ENCODE data around the gene OVOL1. TPM values are rescaled to one million over a fixed set of nuclear protein-coding genes. Genes with fewer than 3 reads are reported as not detected.

Gene OVOL1
- total RNA-seq, 1 experiment from 2014 or later, result not detected

DNA sequence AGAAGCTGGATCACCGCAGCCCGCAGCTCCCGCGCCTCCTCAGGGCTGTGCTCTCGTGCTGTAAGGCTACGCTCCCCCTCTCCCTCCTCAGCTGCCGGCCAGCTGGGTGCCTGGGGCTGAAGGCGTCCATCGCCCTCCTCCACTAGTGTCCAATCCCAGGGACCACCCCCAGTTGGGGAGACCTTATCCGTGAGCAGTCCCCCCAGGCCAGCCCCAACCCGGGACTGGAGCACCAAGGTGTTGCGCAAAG, 7.3 kb upstream of the OVOL1 start:
- Mint-ChIP-seq H3K9me3 (ENCODE audit: unreplicated experiment) (no peaks in the 10 kb centered on the region), H3K27me3 (ENCODE audit: insufficient read depth, unreplicated experiment) (no peaks in the 10 kb centered on the region), H3K36me3 (ENCODE audit: insufficient read depth, unreplicated experiment) (peaks cover 9% of the 10 kb centered on the region), H3K27ac (ENCODE audit: low read depth, unreplicated experiment) (peak overlapping the region; percentile 93), H3K4me1 (ENCODE audit: insufficient read depth, unreplicated experiment) (no peaks in the 10 kb centered on the region), H3K4me3 (ENCODE audit: unreplicated experiment) (peak overlapping the region; percentile 96)
- no peak for DNase-seq (ENCODE audit: unreplicated experiment)
- POLR2A ChIA-PET, result interaction anchor here (0.5 to 3.5 kb wide), 15 partner anchors 9 to 936 kb away, joined by 3 to 39 read pairs (median 8); partner anchors contain the start of genes CFL1, KAT5, MAP3K11 and RNASEH2C
- no TSS peak for BruUV-seq (replicated peaks)
- TF ChIP-seq, protein P1, sequence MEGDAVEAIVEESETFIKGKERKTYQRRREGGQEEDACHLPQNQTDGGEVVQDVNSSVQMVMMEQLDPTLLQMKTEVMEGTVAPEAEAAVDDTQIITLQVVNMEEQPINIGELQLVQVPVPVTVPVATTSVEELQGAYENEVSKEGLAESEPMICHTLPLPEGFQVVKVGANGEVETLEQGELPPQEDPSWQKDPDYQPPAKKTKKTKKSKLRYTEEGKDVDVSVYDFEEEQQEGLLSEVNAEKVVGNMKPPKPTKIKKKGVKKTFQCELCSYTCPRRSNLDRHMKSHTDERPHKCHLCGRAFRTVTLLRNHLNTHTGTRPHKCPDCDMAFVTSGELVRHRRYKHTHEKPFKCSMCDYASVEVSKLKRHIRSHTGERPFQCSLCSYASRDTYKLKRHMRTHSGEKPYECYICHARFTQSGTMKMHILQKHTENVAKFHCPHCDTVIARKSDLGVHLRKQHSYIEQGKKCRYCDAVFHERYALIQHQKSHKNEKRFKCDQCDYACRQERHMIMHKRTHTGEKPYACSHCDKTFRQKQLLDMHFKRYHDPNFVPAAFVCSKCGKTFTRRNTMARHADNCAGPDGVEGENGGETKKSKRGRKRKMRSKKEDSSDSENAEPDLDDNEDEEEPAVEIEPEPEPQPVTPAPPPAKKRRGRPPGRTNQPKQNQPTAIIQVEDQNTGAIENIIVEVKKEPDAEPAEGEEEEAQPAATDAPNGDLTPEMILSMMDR (IDR thresholded peaks at IDR 0.05; ENCODE audit: unreplicated experiment), result no peak
- intact Hi-C loops (cut with micrococcal nuclease), result no loop called here
- CTCF ChIA-PET, result interaction anchor here (0.5 to 8.8 kb wide), 40 partner anchors 9 to 609 kb away, joined by 3 to 98 read pairs (median 5); partner anchors contain the start of genes FIBP and KAT5

GRCh38 chr11:65779919-65780769, 6.7 kb upstream of the OVOL1 start:
- CTCF ChIA-PET, result interaction anchor here (0.5 to 8.8 kb wide), 45 partner anchors 9 to 623 kb away, joined by 3 to 98 read pairs (median 4); partner anchors contain the start of genes FIBP and KAT5
- Mint-ChIP-seq H3K4me3 (ENCODE audit: unreplicated experiment) (peak overlapping the region; percentile 96), H3K4me1 (ENCODE audit: insufficient read depth, unreplicated experiment) (no peaks in the 10 kb centered on the region), H3K27me3 (ENCODE audit: insufficient read depth, unreplicated experiment) (no peaks in the 10 kb centered on the region), H3K9me3 (ENCODE audit: unreplicated experiment) (no peaks in the 10 kb centered on the region), H3K27ac (ENCODE audit: low read depth, unreplicated experiment) (peak overlapping the region; percentile 93), H3K36me3 (ENCODE audit: insufficient read depth, unreplicated experiment) (peaks cover 9% of the 10 kb centered on the region)
- POLR2A ChIA-PET, result interaction anchor here (0.5 to 3.5 kb wide), 19 partner anchors 9 to 937 kb away, joined by 3 to 39 read pairs (median 5); partner anchors contain the start of genes CFL1, KAT5, MAP3K11 and RNASEH2C
- BruUV-seq (replicated peaks), result TSS peak; percentile 25
- intact Hi-C loops (cut with micrococcal nuclease), result loop anchor here (1.0 kb wide), 2 partner anchors 38 to 209 kb away; no protein-coding TSS in a partner anchor
- TF ChIP-seq, protein P1 (IDR thresholded peaks at IDR 0.05; ENCODE audit: unreplicated experiment), result peak; percentile 99
- peak; percentile 78 for DNase-seq (ENCODE audit: unreplicated experiment)

DNA sequence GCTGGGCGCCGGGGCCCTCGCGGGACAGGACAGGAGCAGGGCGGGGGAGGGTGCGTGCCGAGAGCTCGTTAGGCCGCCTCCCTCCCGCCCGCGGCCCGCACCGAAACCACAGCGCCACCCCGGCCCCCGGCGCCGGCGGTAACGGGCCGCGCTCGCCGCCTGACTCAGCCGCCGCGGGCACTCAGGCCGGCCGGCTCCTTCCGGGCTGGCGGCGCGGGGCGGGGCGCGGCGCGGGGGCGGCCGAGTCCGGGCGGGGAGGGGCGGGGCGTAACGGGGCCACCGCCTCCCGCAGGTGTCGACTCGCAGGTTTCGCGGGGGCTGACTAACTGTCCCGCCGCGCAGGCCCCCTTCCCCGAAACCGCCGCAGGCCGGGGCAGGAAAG, 6.1 kb upstream of the OVOL1 start, which contains the start of gene AP5B1:
AP5B1 (minus strand) TSS at position 207 of the 382 bp plus-strand sequence. CDS start 385 bp downstream, outside the sequence.
- Mint-ChIP-seq H3K27ac (ENCODE audit: low read depth, unreplicated experiment) (peak within 1 kb of the TSS; percentile 93), H3K9me3 (ENCODE audit: unreplicated experiment) (no peaks in the 10 kb centered on the region), H3K4me3 (ENCODE audit: unreplicated experiment) (peak within 1 kb of the TSS; percentile 96), H3K4me1 (ENCODE audit: insufficient read depth, unreplicated experiment) (no peaks in the 10 kb centered on the region), H3K36me3 (ENCODE audit: insufficient read depth, unreplicated experiment) (peaks cover 9% of the 10 kb centered on the region), H3K27me3 (ENCODE audit: insufficient read depth, unreplicated experiment) (peaks cover 5% of the 10 kb centered on the region)
- ChIA-PET POLR2A (interaction anchor here (0.9 to 3.5 kb wide), 12 partner anchors 10 to 135 kb away, joined by 3 to 39 read pairs (median 12); partner anchors contain the start of genes CFL1, KAT5 and RNASEH2C), CTCF (interaction anchor here (0.6 to 8.8 kb wide), 24 partner anchors 10 to 622 kb away, joined by 3 to 98 read pairs (median 8); partner anchors contain the start of gene KAT5)
- peak; percentile 74 for DNase-seq (ENCODE audit: unreplicated experiment)
- BruUV-seq (replicated peaks), result no TSS peak
- intact Hi-C loops (cut with micrococcal nuclease), result loop anchor here (1.0 kb wide), 2 partner anchors 38 to 209 kb away; no protein-coding TSS in a partner anchor
- TF ChIP-seq, protein P1 (IDR thresholded peaks at IDR 0.05; ENCODE audit: unreplicated experiment), result no peak
